GM21515 (cell line): ENCODE results near the gene RGPD3.

Experiments
- ATAC-seq: cut with Tn5 transposase; IDR thresholded peaks from one replicate; pipeline ENCODE4 v1.9.1; 2021; ENCODE audit not compliant: unreplicated experiment

The RGPD3 gene

GRCh38 chr2:106343274-106343673 lies 124.9 kb downstream of the RGPD3 start:
- no peak for ATAC-seq

- no peak for ATAC-seq
Observed at GRCh38 chr2:106342831-106343251, 125.4 kb downstream of the RGPD3 start.

GRCh38 chr2:106341666-106342065 lies 126.5 kb downstream of the RGPD3 start:
- no peak for ATAC-seq
